ENCODE results near the gene APLP2.
A peak's percentile ranks its signal among the peaks of the same experiment; 100 is the strongest.

Gene APLP2

DNA sequence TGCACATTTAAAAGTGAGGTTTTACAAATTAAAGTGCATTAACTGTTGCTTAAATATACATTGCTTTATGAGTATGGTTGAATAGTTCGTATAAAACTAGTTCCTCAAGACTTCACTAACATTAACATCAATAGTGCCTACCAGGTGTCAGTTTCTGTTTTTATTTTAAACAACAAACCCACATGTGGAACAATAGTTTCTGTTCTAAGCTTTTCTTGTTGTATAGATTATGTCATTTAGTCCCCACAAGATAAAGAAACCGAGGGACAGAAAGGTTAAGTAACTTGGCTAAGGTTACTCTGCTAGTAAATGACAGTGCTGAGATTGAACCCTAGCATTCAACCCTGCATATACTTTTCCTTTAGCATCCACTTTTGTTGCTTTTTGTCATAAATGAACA lies 48.5 kb downstream of the APLP2 start:
- TF ChIP-seq, protein P1, sequence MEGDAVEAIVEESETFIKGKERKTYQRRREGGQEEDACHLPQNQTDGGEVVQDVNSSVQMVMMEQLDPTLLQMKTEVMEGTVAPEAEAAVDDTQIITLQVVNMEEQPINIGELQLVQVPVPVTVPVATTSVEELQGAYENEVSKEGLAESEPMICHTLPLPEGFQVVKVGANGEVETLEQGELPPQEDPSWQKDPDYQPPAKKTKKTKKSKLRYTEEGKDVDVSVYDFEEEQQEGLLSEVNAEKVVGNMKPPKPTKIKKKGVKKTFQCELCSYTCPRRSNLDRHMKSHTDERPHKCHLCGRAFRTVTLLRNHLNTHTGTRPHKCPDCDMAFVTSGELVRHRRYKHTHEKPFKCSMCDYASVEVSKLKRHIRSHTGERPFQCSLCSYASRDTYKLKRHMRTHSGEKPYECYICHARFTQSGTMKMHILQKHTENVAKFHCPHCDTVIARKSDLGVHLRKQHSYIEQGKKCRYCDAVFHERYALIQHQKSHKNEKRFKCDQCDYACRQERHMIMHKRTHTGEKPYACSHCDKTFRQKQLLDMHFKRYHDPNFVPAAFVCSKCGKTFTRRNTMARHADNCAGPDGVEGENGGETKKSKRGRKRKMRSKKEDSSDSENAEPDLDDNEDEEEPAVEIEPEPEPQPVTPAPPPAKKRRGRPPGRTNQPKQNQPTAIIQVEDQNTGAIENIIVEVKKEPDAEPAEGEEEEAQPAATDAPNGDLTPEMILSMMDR (IDR thresholded peaks at IDR 0.05; ENCODE audit: borderline replicate concordance, control extremely low read depth, extremely low read depth, insufficient read depth, missing control alignments), result no peak
- peak; percentile 67 for DNase-seq (ENCODE audit: low spot score)
- in situ Hi-C loops (cut with MboI; ENCODE audit: low sequenced_read_pairs, unreplicated experiment), result no loop called here

DNA sequence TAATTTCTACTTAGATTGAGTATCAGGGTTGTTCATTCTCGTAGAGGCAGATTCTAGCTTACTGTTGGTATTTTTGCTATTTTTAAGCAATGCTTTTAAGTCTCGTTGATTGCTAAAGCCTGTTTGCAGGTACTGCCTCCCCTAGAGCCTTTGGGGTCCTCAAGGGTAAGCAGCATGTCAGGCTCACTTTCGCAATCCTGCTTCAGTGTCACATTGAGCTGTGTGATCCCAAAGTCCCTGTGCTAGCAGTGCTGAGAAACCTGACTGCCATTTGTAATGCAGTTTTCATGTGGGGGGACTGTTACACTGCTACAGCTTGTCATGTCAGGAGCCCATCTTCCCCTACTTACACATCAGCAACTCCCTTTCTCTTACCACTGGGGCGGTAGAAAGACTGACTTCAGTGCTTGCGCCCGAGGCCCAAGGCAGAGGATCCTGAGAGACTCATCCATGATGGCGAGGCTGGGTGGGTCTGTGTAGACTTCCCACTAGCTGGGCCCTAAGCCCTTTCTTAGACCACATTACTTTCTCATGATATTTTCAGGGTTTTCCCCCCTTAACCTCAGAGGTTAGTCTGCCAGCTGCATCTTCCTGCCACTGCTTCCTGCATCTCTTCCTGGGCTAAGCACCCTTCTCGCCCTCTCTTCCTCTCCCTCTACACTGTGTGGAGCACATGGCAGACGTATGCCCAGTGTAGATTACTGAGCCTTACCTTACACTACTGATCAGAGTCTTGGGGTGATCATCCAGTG lies 49.1 kb downstream of the APLP2 start:
- DNase-seq (ENCODE audit: low spot score), result no peak
- in situ Hi-C loops (cut with MboI; ENCODE audit: low sequenced_read_pairs, unreplicated experiment), result no loop called here

DNA sequence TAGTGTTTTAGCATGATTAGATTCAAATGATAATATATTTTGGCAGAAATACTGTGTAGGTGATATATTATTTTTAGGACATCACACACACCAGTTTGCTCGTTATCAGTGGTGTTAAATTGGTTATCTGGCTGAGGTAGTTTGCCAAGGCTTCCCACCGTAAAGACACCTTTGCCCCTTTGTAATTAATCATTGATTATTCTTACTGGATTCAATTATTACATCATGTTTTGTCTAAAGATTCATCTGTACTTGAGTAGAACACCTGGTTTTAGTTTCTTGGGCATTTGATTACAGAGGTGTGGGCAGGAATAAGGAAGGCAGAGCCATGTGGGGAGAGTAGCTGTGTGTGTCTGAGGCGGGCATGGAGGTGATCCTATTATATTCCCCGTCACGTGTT lies 50.4 kb downstream of the APLP2 start:
- in situ Hi-C loops (cut with MboI; ENCODE audit: low sequenced_read_pairs, unreplicated experiment), result no loop called here
- TF ChIP-seq, protein P1 (IDR thresholded peaks at IDR 0.05; ENCODE audit: borderline replicate concordance, control extremely low read depth, extremely low read depth, insufficient read depth, missing control alignments), result no peak
- DNase-seq (ENCODE audit: low spot score), result no peak

More for the DNA sequence above, 49.1 kb downstream of the APLP2 start:
- TF ChIP-seq, protein P1 (IDR thresholded peaks at IDR 0.05; ENCODE audit: borderline replicate concordance, control extremely low read depth, extremely low read depth, insufficient read depth, missing control alignments), result no peak

DNA sequence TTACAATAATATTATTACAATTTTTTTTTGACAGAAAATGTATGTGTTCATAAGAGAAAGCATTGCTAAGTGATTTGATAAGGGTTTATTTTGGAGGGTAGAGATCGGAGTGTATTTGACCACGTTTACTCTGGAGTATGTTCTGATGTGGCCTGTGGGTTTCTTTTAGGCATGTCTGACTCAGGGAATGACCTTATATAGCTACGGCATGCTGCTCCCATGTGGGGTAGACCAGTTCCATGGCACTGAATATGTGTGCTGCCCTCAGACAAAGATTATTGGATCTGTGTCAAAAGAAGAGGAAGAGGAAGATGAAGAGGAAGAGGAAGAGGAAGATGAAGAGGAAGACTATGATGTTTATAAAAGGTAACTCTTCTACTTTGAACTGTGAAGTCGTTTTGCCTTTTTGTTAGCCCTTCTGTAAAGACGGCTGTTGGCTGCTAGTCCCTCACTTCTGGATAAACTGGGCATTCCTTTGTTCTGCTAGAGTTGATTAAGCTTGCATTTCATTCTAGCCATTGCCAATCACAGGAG lies 51.8 kb downstream of the APLP2 start:
- in situ Hi-C loops (cut with MboI; ENCODE audit: low sequenced_read_pairs, unreplicated experiment), result no loop called here
- TF ChIP-seq, protein P1 (IDR thresholded peaks at IDR 0.05; ENCODE audit: borderline replicate concordance, control extremely low read depth, extremely low read depth, insufficient read depth, missing control alignments), result no peak
- DNase-seq (ENCODE audit: low spot score), result no peak

DNA sequence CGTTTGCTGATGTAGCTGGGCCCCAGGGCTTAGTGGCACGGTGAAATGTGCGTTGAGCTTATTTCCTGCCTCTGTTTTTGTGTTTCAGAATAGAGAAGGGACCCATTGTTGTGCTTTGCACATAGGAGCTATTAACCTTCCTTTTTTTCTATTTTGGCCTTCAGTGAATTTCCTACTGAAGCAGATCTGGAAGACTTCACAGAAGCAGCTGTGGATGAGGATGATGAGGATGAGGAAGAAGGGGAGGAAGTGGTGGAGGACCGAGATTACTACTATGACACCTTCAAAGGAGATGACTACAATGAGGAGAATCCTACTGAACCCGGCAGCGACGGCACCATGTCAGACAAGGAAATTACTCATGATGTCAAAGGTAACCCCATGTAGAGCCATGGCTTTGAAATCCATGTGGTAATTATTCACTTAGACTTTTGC lies 52.5 kb downstream of the APLP2 start:
- in situ Hi-C loops (cut with MboI; ENCODE audit: low sequenced_read_pairs, unreplicated experiment), result no loop called here

DNA sequence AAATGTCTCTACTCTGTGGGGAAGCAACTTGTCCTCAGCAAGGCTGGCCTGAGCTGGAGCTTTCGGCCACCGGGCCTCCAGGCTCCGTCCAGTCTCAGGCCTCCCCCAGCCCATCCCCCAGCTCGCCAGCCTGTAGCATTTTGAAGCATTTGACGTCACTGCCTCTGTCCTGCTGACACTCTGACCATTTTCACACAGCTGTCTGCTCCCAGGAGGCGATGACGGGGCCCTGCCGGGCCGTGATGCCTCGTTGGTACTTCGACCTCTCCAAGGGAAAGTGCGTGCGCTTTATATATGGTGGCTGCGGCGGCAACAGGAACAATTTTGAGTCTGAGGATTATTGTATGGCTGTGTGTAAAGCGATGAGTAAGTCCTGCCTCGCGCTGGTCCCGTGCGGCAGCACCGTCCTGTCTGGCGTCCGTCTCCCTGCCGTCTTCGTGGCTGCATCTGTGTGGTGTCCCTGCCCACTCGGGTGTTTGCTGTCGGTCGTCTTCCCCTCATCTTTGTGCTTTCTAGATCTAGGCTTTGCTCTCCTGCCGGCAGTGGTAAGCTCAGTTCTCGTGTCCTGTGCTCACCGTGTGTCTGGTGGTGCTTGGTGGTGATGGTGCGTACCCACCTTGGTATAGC lies 53.8 kb downstream of the APLP2 start:
- in situ Hi-C loops (cut with MboI; ENCODE audit: low sequenced_read_pairs, unreplicated experiment), result no loop called here
- DNase-seq (ENCODE audit: low spot score), result no peak
- TF ChIP-seq, protein P1 (IDR thresholded peaks at IDR 0.05; ENCODE audit: borderline replicate concordance, control extremely low read depth, extremely low read depth, insufficient read depth, missing control alignments), result no peak

More for the DNA sequence above, 52.5 kb downstream of the APLP2 start:
- TF ChIP-seq, protein P1 (IDR thresholded peaks at IDR 0.05; ENCODE audit: borderline replicate concordance, control extremely low read depth, extremely low read depth, insufficient read depth, missing control alignments), result no peak
- DNase-seq (ENCODE audit: low spot score), result no peak

Measured in GM13976 (cell line).